Measurements from ENCODE around the gene DLX2.
A peak's percentile ranks its signal among the peaks of the same experiment; 100 is the strongest.
"Not testable (repeated sequence)": the region's sequence is repeated elsewhere in the genome, so short reads cannot be mapped to it uniquely, and the experiment has no call there.

The DLX2 gene

DNA sequence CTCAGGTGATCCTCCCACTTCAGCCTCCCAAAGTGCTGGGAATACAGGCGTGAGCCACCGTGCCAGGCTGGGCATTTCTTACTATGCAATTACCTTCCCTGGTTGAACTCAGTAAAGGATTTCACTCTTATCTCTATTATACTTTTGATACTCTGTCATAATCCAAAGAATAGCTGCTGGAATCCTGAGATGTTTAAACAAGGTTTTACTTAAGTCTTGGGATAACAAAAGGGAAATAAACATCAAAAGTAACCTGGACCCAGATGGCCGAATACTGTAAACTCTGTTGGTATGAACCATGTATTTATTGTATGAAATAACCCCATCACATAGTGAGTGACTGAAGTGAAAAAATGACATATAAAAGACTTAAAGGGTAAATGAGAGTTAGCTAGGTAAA, 11.9 kb upstream of the DLX2 start:
- no peak overlapping the region for H3K27ac ChIP-seq
- TF ChIP-seq, protein P1, sequence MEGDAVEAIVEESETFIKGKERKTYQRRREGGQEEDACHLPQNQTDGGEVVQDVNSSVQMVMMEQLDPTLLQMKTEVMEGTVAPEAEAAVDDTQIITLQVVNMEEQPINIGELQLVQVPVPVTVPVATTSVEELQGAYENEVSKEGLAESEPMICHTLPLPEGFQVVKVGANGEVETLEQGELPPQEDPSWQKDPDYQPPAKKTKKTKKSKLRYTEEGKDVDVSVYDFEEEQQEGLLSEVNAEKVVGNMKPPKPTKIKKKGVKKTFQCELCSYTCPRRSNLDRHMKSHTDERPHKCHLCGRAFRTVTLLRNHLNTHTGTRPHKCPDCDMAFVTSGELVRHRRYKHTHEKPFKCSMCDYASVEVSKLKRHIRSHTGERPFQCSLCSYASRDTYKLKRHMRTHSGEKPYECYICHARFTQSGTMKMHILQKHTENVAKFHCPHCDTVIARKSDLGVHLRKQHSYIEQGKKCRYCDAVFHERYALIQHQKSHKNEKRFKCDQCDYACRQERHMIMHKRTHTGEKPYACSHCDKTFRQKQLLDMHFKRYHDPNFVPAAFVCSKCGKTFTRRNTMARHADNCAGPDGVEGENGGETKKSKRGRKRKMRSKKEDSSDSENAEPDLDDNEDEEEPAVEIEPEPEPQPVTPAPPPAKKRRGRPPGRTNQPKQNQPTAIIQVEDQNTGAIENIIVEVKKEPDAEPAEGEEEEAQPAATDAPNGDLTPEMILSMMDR (IDR thresholded peaks at IDR 0.05): no peak
- TF ChIP-seq ZFX (IDR thresholded peaks at IDR 0.05; ENCODE audit: borderline replicate concordance): no peak

DNA sequence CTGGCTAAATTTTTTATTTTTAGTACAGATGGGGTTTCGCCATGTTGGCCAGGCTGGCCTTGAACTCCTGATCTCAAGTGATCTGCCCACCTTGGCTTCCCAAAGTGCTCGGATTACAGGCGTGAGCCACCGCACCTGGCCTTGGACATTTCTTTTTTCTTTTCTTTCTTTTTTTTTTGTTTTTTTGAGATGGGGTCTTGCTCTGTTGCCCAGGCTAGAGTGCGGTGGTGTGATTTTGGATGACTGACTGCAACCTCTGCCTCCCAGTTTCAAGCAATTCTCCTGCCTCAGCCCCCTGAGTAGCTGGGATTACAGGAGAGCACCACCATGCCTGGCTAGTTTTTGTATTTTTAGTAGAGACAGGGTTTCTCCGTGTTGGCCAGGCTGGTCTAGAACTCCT, 11.5 kb upstream of the DLX2 start:
- H3K27ac ChIP-seq: not testable (repeated sequence)

- TF ChIP-seq ZFX (IDR thresholded peaks at IDR 0.05; ENCODE audit: borderline replicate concordance): no peak
- TF ChIP-seq, protein P1 (IDR thresholded peaks at IDR 0.05): peak; percentile 19; the same call in 1 of the 2 replicates
Observed at GRCh38 chr2:172113617-172114016, 10.9 kb upstream of the DLX2 start.

DNA sequence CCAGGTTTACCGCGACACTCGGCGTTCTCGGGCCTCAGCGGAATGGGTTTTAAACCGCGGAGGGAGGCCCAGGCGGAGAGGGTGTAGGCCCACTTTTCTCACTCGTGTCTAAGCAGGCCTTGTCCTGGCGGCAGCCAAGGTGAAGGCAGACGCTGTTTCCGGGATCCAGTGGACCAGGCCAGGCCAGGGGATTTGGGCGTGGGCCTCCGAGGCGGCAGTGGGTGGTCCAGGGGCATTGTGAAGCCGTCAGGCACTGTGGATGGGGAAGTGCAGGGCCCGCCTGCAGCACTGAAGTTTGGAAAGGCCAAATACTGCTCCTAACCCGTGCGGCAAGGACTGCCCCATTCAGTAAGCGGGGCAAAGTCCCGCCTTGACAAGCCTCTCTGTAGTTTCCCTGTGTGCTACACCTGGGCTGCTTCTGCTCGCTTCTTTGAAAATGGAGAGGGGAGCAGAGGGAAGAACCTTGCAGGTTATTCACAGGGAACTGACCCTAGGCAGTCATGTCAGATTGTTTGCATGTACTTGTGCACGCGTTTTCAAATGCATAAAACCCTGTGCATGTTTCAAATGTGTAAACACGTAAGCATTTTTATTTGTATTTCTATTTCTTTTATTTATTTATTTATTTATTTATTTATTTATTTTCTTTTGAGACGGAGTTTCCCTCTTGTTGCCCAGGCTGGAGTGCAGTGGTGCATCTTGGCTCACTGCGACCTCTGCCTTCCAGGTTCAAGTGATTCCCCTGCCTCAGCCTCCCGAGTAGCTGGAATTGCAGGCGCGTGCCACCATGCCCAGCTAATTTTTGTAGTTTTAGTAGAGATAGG, 7.5 kb upstream of the DLX2 start:
- TF ChIP-seq, protein P1 (IDR thresholded peaks at IDR 0.05): no peak
- TF ChIP-seq ZFX (IDR thresholded peaks at IDR 0.05; ENCODE audit: borderline replicate concordance): no peak
- no peak overlapping the region for H3K27ac ChIP-seq

More at GRCh38 chr2:172113617-172114016, 10.9 kb upstream of the DLX2 start:
- H3K27ac ChIP-seq: no peak overlapping the region

DNA sequence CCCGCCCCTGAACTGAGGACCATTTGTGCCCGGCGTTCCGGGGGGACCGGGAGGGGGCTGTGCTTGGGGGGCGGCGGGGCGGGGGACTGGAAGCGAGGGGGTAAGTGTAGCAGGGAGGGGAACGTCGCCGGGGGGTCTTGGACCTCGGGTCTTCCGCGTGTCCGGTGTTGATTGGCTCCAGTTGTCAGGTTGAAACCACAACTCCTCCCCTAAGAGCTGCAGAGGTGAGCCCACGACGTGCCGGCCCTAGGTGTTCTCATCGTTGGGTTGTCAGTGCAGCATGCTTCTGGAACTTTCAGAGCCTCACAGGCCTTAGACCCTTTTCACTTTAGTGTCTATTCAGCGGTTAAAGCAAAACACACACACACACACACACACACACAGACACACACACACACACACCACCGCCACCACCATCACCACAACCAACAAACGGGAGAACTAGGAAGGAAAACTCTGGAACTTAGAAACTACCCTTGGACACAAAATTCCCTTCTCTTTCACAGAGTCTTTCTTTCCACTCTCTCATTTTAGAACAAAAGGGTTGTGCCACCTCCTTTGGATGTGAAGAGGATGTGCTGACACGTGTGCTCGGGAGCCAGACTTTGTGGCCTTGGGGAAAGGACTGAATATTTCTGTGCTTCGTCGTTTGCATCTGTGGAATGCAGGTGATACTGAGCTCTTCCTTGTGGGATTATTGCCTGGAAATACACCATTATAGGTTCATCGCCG, 6.7 kb upstream of the DLX2 start:
- TF ChIP-seq, protein P1 (IDR thresholded peaks at IDR 0.05): no peak
- TF ChIP-seq ZFX (IDR thresholded peaks at IDR 0.05; ENCODE audit: borderline replicate concordance): no peak
- no peak overlapping the region for H3K27ac ChIP-seq

- no peak for TF ChIP-seq ZFX (IDR thresholded peaks at IDR 0.05; ENCODE audit: borderline replicate concordance)
- TF ChIP-seq, protein P1 (IDR thresholded peaks at IDR 0.05): no peak
- H3K27ac ChIP-seq: no peak overlapping the region
Observed at GRCh38 chr2:172108587-172108930, 5.9 kb upstream of the DLX2 start.

- TF ChIP-seq ZFX (IDR thresholded peaks at IDR 0.05; ENCODE audit: borderline replicate concordance): no peak
- TF ChIP-seq, protein P1 (IDR thresholded peaks at IDR 0.05): no peak
- H3K27ac ChIP-seq: no peak overlapping the region
Observed at GRCh38 chr2:172107690-172108586, 5.2 kb upstream of the DLX2 start.
